GM19240 (cell line): Measurements from ENCODE around the gene XIRP2.

Source experiments
- DNase-seq: peaks from one replicate; pipeline ENCODE4 v3.0.0; 2011; ENCODE audit warnings: low spot score; ENCODE audit not compliant: insufficient read length

The XIRP2 gene, protein sequence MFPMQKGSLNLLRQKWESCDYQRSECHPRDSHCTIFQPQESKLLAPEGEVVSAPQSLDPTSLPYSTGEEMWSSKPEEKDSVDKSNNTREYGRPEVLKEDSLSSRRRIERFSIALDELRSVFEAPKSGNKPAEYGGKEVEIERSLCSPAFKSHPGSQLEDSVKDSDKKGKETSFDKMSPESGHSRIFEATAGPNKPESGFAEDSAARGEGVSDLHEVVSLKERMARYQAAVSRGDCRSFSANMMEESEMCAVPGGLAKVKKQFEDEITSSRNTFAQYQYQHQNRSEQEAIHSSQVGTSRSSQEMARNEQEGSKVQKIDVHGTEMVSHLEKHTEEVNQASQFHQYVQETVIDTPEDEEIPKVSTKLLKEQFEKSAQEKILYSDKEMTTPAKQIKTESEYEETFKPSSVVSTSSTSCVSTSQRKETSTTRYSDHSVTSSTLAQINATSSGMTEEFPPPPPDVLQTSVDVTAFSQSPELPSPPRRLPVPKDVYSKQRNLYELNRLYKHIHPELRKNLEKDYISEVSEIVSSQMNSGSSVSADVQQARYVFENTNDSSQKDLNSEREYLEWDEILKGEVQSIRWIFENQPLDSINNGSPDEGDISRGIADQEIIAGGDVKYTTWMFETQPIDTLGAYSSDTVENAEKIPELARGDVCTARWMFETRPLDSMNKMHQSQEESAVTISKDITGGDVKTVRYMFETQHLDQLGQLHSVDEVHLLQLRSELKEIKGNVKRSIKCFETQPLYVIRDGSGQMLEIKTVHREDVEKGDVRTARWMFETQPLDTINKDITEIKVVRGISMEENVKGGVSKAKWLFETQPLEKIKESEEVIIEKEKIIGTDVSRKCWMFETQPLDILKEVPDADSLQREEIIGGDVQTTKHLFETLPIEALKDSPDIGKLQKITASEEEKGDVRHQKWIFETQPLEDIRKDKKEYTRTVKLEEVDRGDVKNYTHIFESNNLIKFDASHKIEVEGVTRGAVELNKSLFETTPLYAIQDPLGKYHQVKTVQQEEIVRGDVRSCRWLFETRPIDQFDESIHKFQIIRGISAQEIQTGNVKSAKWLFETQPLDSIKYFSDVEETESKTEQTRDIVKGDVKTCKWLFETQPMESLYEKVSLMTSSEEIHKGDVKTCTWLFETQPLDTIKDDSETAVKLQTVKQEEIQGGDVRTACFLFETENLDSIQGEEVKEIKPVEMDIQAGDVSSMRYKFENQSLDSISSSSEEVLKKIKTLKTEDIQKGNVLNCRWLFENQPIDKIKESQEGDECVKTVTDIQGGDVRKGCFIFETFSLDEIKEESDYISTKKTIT (N-terminal part only)

DNA sequence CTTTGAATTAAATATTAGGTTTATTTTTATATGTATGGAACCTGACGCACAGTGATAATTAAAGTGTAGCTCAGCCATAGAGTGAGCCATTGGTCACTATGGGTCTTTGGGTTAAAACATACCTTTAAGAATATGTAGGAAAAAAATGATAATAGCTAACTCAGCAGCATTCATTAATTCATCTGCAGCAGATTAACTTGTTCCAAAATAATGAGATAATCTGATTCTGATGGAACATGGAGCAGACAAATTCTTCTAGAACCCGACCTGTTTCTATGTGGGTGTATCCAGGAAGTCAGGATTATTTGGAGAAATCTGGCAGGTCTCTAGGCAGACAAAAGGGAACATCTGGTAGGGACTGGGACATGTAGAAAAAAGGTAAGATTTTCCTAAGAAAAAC, at the start of gene XIRP2:
TSS of gene XIRP2 (plus strand) at position 301 of the 400 bp plus-strand sequence. CDS start 15,003 bp downstream, outside the sequence.
- no peak for DNase-seq

DNA sequence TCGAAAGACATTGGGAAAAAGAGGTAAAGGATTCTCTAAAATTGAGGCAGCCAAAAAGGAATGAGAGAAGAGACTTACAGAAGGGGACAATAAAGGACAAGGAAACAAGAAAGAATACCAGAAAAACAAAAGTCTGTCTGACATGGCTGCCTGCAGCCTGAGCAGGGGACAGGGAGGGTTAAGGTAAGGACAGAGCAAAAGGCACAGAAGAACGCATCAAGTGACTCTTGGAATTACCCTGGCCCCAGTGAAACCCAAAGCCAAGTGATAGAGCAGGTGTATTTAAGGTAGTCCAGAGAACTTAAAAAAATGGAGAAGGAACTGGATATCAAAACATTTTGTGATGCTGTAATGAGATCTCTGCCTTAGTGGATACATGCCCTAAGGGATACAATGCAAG, 47.1 kb upstream of the XIRP2 start:
- no peak for DNase-seq

DNA sequence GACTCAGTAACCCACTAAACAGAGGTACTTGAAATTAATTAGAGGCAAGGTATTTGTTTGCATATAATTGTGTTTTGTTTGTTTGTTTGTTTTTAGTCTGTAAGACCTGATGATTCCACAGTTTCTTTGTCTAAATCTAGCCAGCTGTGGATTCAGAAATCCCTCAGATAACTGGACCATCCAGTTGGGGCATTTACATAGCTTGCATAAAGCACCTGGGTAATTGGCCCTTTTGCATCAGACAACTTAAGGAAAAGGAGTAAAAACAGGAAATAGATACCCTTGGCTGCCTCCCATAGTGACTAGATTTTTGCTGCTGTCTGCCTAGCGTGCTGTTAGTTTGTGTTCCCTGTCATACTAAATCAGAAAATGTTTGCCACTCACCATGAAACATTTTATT, 46.6 kb upstream of the XIRP2 start:
- no peak for DNase-seq

DNA sequence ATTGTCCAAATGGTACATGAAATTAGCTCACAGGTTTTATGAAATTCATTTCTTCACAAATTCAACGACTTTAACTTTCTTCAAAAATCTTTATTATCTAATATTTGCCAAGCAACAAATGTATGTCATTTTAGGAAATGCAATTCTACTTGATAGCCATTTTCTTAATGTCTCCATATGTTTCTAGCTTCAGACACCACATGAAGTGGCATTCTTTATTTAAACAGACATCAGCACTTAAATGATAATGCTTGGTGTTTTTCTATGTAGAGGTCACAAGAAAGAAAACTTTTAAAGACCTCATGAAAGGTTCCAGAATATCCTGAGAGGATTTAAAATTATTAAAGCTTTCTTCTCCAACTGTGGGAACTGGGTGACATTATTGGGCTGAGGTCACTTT, 44.2 kb upstream of the XIRP2 start:
- no peak for DNase-seq

DNA sequence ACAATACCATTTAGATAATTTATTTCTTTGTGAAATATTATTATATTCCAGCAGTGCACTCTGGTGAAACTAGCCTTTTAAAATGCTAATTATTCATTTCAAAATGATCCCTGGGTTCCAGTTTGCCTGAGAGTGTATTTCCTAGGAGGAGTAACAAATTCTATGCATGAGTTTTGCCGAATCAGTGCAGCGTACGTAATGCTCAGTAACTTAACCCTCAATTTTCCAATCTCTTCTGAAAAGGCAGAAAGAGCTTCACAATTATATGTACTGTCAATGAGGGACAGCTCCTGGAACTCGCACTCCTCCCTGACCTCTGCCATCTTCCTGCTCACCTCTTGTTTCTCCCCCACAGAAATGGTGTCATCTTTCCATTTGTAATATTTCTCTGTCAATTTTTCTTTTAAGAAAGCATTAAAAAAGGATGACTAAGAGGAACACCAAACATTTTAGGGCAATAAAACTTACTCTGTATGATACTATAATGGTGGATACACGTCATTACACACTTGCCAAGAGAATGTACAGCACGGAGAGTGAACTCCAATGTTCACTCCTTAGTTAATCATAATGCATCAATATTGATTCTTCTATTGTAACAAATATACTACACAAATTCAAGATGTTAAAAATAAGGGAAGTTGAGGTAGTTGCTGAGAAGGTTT, 25.7 kb upstream of the XIRP2 start:
- no peak for DNase-seq

DNA sequence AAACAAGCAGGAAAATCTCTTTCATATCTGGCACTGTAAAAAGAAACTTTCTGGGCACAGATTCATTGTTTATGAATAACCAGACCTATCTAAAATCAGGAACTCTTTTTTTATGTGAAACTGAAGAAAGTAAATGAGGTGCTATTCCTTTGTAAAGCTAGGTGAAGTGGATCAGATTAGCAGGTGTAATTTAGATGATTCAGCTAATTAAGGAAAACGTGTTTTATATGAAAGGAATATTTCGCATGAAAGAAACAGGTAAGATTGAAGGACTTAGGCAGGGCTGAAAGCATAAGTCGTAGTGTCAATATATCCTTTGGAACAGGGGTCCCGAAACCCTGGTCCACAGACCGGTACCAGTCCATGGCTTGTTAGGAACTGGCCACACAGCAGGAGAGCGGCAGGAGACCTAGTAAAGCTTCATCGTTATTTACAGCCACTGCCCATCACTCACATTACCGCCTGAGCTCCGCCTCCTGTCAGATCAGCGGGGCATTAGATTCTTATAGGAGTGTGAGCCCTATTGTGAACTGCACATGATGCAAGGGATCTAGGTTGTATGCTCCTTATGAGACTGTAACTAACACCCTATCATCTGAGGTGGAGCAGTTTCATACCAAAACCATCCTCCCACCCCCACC, 20.3 kb upstream of the XIRP2 start:
- no peak for DNase-seq

DNA sequence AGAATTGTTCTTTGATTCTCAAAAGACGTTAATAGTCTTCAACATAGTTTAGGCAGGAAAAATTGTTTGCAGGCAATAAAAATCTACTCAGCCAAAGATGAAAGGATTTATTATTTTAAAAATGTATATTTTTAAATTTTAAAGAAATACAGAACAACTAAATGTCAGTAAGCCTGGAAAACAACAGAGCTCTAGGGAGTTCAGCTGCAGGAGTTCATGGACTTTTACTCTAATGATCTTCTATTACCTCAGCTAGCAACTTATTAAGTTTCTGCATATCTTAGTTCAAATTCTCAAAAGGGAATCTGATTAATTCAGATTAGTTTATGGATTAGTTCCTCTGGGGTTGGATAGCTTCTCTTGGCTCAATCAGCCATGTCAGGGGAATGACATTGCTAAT, 17.9 kb upstream of the XIRP2 start:
- no peak for DNase-seq

DNA sequence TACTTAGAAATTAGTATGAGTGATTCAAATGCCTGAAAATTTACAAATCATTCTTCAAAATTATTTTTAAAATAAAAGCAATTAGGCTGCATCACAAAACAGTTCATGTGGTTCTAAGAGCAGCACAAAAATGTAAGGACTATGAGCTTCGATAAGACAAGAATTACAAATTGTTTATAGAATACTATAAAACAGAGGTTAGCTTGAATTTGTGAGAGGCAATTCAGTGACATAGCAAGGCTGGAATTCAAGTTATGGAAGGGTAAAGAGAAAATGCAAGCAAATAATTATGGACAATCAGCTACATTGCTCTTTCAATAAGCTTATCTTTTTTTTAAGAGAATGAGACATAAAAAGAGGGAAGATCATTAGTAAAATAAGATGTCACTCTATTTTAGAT, 7.1 kb upstream of the XIRP2 start:
- DNase-seq, result no peak

DNA sequence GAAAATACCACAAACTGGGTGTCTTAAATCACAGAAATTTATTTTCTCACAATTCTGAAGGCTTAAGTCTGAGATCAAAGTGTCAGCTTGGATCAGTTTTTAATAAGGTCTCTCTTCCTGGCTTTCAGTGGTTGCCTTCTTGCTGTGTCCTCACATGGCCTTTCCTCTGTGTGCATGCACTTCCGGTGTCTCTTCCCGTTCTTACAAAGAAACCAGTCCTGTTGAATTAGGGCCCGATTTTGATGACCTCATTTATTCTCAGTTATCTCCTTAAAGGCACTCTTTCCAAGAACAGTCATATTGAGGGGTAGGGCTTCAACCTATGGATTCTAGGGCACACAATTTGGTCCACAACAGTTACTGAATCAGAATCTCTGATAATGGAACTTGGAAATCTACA, 5.4 kb upstream of the XIRP2 start:
- DNase-seq, result no peak

DNA sequence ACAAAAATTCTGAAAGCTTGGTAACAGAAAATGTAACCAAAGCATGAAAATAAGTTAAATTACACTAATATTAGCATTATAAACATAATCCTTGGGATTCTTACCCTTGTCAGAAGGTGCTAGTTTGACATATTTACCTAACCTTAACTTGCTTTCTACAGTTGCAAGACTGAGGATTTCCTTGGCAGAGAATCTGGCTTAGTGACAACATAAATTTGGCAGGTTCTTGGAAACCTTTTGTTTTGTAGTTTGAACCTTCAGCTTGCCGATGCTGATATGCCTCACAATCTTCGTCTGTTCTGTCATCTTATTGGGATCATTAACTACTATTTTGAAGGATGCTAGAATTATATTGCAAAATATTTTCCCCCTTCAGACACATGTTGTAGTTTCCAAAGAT, 3.4 kb downstream of the XIRP2 start:
- DNase-seq, result no peak

DNA sequence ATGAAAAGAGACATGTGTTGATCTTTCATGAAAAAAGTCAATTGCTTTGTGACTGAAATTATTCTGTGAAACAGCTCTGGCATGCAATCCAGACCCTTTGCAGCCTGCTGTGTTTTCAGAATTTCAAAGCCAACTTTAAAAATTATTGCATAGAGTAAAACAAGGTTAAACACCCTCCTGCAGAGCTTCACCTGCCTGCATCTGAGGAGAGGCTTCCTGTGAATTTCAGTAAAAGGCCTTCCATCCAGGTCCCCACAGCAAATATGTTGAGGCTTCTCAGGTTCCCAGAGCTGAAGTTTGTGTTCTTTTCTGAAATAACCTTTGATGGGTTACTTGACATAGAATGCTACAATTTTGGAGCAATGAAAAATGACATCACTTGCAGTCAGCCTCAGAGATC, 4.1 kb downstream of the XIRP2 start:
- no peak for DNase-seq

DNA sequence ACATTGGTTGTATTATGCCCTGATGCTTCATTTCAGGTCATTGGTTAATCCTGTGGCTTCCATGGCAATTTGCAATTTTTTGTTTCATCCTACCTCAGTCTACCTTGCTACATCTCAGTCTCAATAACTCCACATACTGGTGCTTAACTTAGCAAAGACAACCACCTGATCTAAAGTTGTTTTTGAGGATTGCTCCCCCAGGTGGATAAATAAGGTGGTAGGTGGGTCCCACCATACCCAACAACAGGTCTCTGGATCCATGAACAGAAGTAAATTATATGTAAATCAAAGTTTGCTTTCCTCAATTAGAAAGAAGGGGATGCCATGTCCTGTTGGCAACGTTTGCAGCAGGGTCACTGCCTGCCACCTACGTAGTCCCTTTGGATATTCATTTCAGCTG, 7.0 kb downstream of the XIRP2 start:
- no peak for DNase-seq

DNA sequence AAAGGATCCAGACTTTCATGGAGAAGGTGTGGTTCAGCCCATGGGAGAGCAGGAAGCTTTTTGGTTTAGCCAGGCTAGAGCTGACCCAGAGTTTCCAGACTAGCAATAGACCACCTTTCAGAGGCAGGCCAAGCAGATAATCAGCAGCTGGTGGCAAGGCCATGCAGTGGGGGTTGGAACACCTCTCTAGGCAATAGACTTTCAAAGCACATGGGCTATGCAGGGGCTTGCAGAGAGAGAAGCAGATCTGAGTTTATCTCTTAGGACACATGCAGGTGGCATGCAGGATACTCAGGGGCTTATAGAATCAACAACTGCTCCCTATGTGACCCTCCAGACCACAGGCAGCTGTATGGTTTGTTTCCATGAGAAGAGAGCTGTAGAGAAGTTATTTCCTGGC, 9.4 kb downstream of the XIRP2 start:
- no peak for DNase-seq

DNA sequence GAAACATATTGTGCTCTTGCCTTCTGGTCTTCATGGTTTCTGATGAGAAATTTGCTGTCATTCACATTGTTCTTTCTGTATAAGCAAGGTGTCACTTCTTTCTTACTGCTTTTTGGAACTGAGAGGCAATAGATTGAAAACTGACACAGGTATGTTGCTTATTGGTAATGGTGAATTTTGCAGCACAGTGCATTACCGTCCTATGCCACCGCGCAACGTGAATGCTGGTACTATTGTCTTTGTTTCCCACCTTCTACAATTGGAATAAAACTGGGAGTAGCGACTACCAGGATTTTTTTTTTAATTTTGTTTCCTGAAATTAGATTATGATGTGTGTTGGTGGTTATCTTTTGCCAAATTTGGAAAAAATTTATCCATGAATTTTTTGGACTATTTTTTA, 11.4 kb downstream of the XIRP2 start:
- no peak for DNase-seq

DNA sequence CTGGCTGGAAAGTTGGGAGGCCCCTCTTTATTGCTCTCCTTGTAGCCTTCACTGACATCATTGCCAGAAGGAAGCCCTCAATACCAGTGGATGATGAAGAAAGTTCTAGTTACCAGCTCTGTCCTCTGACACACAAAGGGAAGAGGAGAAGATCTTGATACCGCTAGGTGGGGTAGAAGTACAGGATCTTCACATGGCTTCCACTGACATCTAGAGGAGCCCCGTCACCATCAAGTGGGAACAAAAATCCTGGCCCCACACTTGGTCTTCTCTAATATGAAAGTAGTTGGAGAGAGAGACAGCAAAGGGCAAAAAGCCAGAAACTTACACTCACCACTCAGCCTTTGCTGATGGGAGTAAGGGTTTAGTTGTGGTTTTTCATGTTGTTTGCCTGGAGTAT, 12.4 kb downstream of the XIRP2 start:
- DNase-seq, result no peak

DNA sequence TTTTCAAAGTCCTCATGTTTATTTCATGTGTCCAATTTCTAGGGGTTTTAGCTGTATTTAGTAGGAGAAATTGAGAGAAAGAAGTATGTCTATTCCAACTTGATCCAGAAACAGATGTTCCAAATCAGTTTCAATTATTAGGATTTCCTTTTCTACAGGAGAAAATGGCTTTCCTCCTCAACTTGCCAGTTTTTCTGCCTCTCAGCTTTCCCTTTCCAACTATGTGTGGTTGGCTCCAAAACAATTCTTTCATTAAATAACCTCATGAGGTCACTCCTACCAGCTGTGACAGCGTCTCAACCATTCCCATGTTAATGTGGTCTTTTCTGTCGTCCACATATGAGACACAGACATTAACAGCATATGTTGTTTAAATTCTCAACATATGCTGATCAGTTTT, 13.1 kb downstream of the XIRP2 start:
- DNase-seq, result no peak

DNA sequence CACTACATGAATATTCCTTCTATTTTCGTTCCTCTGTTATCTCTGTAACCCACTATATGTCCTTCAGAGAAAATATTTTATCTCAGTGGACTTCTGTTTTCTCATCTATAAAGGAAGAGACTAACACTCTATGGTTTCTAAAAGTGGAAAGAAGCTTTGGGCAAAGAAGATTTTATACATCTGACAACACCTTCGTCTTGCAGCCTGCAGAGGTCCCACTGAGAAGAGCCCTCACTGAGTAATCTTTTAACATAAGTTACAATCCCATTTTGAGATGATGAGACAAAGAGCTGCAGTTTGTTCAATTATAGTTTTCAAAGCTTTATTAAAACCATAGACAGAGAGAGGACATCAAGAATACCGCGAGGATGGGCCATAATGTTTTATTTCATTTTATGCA, 28.7 kb downstream of the XIRP2 start:
- DNase-seq, result no peak

DNA sequence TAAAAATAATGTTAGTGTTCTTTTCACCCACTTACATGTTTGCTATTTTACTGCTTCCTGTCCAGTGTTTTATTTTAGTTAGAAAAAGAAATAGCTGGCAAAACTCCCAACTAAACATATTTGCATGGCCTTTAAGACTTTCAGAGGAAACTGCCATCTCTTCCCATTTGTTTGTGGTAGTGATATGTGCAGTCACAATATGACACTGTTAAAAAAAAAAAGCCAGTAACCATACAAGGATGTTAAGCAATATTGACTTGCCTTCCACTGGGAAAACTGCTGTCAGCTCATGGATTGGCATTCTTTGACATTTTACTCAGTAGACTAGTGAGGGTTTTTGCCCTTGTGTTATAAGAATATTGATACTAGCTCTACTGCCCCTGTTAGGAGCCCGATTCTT, 29.1 kb downstream of the XIRP2 start:
- no peak for DNase-seq

DNA sequence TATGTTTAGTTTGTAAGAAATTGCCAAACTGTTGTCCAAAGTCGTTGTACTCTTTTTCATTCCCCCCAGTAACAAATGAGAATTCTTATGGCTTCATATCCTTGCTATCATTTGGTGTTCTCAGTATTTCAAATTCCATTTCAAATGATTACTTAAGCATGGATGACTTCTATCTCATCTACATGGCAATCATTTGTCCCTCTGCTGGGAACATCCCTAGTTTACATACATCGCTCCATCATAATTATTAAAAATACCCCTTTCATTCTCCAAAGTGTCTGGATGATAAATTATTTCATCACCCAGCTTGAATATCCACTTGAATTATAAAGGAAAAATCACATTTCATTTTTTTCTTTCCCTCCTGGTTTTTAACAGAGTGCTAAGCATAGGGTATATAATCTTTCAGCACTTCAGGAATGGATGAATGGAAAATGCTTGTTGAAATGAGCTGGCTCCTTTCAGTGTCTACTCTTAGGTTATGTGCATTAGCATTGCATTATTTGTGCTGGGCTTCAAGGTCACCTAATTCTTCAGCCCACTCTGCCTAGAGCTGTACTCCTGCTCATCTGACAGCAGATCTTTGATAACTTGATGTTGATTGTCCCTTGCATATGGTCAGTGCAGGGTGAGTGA, 33.1 kb downstream of the XIRP2 start:
- no peak for DNase-seq

DNA sequence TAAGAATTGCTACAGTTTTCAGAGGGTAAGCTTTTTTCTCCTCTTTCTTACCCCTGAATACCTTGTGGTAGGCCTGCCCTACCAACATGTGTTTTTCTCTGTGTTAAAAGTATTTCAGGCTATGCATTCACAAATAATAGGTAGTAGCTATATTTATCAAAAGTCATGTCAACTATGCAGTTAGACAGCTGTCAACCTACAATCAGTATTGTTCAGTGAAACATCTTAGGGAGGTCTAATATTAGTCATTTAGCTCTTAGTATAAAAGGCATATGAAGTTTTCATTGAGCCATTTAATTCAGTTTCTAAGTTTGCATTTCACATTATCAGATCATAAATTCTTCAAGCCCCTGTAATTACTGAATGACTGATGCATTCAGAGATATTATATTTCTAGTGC, 36.7 kb downstream of the XIRP2 start:
- no peak for DNase-seq
